Stimulated activated CD4-positive, alpha-beta T cell treated with anti-CD3 and anti-CD28 coated beads, Interleukin-4, amount 100 ng/mL, for 1 hour (primary cell): ENCODE data around the gene MEIS2.
A peak's percentile ranks its signal among the peaks of the same experiment; 100 is the strongest.

Experiments used
- DNase-seq: peaks from one replicate; pipeline ENCODE4 v3.0.0-alpha.2; 2020

MEIS2 gene

DNA sequence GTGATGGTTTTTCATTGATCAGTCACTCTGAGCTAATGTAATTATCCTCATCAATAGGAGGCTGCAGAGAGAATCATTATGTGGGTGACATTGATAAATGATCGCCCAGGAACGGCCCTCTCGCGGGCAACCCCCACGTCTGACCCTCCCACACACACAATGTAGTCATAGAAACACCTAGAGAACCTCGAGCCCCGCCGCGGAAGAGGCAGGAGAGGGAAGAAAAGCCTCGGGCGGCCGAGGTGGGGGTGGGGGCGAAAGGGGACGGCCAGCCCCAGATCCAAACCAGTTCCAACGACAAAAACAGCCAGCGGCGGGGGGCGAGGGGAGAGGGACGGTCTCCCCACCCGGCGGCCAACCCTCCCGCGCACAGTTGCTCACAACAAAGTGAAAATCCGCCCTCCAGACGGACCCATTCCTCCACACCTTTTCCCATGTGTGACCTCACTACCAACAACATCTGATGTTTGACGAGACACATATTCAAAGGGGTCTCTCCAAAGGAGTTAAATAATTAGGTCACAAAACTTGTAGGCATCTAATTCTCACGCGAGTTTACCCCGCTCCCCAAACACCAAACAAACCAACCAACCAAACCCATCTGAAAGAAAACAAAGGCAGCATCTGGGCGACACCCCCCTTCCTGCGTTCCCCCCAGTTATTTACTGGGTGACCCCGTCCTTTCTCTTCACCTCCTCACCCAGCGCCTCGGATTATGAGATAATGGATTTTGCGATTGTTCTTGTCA lies 213.0 kb downstream of the MEIS2 start:
- DNase-seq: no peak

DNA sequence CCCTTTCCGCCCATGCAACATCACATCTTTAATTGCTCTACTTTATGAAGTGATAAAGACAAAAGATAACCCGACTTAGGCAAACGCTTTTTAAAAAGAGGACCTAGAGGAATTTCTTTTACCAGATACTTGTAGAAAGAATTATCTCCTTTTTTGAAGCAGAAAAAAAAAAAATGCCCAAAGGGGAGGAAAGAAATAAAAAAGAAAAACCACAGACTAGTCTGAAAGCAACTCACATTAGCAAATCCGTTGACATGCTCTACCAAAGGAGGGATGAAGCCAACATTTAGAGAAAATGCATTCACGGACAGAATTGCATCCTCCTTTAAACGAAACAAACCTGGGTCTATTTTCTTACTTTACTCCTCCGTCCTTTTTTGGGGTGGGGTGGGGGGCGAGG lies 213.6 kb downstream of the MEIS2 start:
- no peak for DNase-seq

DNA sequence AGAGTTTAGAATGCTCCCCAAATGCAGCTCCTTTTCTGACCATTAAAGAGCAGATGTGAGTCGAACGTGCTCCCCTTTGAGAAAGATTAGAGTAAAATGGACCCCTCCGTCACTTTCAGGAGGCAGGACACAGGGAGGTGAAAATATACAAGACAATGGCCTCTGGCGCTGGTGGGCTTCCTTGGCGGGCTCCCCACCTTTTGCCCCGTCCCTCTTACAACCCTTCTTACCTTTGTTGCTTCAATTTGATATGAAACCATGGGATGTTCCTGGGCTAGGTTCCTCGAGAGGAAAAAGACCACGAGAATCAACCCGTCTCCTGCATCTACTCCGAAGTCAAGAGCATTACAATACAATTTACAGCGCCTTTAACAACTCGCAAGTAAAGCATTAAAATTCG lies 214.2 kb downstream of the MEIS2 start:
- no peak for DNase-seq

DNA sequence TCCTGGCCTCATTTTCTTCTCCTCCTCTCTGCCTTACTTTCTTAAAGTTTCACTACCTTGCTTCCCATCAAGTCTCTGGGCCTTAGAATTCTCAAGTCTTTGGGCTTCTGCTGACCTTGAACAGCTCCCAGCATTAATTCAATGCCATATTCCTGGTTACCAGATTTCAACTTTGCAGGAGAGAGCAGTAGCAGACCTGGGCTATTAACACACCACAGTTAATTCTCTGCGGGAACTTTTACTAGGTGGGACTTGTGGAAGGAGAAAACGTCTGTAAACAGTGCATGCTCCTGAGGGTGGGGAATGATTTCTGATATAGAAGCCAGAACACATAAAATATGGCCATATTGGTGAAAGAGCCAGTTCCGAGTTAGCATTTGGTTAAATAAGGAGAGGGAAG lies 214.6 kb downstream of the MEIS2 start:
- DNase-seq: no peak

DNA sequence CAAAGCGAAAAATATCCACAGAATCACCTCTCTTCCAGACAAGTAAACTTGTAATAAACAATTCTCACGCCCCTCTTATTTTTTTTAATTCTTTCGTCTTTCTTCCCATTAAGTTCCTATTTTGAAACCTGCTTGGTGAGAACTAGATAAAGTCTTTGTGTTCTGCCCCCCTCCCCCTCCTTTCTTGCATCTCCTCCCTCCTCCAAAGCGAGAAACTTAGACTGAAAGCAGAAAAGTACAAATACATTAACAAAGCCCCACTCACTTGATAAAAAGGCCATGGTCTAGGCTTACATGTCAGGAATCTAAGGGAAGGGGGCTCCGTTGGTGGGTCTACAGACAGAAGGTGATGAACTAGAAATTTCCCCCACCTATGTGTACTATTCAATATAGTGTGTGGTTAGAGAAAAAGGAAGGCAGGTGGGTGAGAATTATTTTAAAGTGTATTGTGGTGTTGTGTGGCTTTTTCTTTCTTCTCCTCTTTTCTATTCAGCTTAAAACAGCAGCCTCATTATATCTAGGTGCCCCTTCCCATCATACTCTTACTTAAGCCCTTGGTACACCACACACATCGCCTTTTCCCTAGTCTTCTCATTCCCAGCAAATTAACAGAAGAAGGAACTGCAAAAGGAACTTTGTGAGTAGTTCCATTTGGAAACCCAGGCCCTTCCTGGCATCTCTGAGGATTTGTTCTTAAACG lies 215.3 kb downstream of the MEIS2 start:
- DNase-seq: no peak

DNA sequence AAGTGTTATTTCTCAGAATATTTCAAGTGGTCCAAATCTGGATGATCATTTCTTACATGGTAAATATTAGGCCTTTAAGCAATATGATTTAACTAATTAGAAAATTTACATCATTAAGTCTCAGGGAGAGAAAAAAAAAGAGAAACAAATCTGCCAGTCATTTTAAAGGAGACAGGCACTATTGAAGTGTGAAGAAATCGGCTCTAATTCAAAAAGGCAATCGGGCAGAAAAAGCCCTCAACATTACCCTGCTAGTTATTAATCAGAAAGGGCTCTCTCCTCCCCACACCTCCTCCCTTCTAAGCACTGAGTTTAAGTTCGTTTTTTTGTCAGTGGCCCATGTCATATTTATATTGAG lies 215.9 kb downstream of the MEIS2 start:
- DNase-seq: no peak

DNA sequence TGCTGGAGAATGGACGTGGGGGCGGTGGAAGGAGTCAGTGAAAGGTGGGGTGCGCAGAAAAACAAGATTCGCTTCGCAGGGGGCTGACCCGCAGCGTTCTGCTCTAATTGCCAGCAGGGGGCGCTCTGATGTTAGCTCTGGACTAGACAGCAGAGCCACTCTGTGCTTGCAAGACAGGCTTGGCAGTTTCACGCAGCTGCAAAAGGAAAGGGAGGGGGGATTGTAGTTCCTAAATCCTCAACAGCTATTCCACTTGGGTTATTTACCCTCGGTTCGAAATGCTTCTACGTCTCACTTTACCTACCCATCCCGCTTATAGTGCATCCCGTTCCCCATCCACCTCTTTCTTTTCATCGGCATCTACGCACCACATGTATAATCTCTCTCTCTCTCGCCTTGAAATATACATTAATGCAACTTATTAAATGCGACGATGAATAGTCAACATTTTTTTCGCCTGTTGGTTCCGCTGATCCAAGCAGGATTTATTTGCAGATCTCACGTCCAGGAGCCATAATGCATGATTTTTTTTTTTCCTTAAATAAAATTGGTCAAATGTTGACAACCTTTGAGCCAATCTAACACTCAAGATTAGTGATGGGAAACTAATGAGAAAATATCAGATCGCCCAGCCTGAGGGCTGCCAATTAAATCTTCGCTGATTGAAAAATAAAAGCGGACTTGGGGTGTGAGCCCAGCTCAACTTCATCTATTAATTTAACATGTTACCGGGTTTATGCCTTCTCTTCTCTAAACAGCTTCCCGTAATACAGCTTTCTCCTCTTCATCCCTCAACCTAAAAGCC lies 216.4 kb downstream of the MEIS2 start:
- peak; percentile 54 for DNase-seq

DNA sequence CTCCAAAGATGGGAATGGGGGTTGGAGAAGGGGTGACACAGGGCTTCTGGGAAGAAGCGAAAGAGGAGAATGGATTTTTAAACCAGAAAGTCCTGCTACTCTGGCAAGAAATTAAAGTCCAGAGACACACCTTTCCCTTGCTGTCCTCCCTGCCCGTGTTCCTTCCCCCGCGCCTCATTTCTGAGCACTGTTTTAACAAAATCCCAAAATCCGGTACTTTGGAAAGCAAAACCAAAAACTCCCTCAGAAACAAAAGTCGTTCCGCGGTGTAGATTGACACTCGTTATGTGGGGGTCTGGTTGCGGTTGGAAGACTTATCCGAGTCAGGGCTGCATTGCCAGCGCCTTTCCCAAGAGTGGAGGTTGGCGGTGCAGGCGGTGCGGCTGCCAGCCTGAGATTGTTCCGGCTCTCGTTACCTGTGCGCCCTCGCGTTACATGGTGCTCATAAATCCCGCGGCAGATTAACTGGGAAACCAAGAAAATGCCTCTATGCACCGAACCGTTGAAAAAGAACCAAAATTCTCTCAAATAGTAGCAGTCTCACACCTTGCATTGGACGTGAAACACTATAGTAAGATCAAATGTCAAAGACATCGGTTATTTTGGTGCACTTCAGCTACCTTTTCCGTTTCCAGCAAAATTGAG lies 217.7 kb downstream of the MEIS2 start:
- DNase-seq: no peak

DNA sequence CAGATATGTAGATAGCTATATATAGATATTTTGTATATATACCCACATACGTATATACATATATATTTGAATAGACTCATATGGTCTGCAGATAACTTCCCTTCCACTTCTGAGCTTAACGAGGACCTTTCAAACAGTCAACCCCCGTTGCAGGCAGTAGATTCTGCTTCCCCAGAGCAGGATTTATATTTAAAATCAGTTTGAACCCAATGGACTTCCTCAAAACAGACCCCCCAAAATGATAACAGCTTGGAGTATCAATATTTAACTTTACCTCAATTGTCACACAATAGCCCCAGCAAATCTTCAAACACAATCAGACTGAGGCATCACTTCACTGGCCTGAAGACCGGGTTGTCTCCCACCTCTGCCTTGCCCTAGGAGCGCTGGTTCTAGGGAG lies 218.3 kb downstream of the MEIS2 start:
- DNase-seq: no peak

DNA sequence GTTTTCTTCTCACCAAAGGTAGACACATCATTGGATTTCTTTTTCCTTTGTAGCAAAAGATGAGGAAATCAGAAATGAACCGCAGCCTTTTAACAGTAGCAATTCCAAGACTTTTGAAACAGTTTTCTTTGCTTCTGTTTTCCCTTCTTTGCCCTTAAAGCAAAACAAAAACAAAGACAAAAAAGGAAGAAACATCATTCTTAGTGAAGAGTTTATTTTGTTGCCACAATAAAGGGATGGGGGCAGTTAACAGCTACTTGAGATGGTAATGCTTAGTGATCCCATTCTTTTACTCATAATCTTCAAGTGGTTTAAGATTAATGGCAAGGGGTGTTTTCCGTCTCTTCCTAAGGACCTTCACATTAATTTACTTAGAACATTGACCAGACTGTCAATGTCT lies 218.8 kb downstream of the MEIS2 start:
- DNase-seq: no peak

DNA sequence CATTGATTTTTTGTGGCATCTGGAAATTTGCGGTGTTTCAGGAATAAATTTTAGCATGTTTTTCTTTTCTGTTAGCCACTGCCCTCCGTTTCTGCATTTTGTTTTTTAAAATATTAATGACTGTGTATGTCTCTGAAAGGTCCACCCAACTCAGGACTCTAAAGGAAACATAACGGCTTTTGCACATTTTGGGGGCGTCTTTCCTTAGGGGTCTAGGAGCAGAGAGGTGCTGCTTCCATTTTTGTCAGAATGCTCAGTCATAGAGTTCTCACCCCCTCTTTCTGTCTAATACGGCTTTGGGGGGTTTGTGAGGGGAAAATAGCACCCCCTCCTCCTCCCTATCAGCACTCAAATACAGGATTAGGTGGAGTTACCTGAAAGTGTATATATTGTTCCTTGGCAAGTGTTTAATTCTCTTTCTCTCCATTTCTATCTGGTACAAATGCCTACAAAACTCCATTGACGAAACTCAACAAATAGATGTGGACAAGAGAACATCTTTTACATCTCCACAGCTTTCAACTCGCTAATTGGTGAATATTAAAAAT lies 219.4 kb downstream of the MEIS2 start:
- DNase-seq: no peak

DNA sequence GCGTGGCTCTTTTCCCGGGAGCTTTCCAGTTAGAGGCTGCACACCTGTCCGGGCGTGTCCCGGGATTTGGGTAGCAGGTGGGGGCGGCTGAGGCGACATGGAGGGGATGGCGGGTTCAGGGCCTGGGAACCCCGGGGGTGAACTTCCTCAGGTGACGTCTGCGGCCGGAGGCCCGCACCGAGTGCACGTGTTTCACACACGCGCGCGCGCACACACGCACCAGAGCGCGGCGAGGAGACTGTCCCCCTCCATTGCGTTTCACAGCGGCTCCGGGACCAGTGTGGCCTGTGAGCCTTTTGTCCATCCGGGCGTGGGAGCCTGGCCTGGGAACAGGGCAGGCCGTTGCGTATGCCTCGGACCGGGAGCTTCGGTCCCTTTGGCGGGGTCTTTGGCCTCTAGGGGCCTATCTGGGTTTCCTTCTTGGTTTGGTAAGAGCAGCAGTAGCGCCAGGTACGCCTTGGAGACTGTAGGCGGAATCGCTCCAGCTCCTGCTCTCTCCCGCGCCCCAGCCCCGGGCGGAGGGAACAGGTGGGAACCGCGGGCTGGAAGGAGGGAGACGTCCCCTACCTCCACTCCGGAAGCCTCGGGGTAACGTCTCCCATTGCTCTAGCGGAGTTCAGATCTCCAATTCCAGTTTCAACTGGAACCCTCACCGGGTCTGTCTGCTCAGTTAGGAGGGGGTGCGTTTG lies 220.0 kb downstream of the MEIS2 start:
- DNase-seq: no peak

DNA sequence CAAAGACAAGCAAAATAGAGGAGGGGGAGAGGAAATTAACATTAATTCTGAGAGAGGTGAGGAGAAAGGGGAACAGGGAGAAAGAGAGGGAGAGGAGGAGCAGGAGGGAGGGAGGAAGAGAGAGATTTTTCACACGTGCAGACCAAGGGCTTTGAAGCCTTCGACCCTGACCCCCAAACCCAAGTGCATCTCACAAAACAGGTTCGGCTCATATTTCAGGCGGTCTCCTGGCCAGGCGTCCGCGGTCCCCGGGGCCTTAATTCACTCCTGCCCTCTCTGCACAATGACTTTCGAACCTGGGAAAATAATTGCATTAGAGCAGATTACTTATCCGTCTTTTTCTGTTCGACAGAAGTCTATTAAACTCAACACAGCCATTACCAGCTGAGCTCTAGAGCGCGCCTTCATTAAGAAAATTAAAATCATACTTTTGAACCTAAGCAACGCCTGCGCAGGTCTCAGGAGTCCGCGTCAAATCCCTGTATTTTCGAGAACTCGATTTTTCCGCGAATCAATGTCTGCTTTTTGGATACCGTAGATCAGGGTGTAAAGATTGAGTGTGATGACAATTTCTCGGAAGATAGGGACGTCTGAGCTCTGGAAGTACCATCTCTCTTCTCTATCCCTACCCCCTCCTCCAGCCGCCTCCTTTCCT lies 220.7 kb downstream of the MEIS2 start:
- DNase-seq: no peak

DNA sequence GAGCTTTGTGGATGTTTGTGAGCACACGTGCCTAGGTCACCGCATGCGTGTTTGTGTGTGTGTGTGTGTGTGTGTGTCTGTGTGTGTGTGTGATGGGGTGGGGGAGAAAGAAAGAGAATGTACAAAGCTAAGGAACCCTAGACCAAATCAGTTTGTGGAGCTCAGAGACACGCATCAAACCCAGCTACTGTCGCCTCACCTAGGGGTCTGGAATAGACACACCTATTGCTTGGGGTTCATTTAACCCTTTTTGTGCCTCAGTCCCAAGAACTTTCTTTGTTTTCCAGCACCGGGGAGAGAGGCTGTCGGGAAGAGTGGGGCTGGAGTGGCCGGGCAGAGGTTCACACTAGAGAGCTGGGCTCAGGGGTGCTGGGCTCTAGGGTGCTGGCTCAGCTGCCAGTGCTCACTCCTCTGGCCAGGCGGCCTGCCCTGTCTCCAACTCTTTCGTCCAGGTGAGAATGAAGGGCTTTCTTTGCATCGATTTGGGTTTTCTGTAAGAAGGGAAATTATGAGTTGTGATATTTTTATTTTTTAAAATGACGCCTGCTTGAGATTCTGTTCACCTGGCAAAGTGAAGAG lies 221.6 kb downstream of the MEIS2 start:
- no peak for DNase-seq

DNA sequence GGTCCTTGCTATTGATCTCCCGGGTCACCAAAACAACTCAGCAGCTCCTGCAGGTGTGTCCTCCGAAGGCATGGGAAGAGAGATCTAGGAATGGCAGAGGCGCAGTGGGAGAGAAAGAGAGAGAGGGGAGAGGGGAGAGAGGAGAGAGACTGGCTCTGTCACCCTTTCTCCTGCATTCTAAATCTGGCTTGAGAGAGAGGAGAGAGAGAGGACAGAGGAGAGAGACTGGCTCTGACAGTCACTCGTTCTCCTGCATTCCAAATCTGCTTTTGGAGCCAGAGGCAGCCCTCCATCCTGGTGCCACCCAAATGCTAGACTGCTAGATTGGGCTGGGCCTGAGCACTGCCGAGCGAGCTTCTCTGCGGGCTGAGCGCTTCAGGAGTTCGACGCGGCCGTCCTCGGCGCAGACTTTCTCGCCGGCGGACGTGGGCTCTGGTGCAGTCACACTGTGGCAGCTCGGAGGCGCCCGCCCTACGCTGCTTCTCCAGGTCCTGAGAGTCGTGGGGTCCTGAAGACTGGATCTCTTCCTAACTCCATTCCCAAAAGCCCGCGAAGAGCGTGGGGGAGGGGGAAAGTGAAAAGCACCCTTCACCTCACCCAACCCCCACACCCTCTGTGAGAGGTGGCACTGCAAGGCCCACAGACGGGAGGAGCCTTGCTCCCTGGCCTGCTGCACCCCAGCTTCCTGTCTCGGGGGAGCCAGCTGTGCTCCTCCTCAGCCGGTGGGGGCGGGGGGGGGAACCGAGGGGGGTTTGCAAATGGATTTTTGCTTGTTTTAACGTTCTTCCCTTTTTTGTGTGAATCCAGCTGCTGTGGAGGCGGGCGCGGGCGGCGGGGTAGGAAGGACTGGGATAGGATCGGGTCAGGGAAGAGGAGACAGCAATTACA lies 222.3 kb downstream of the MEIS2 start:
- DNase-seq: no peak

DNA sequence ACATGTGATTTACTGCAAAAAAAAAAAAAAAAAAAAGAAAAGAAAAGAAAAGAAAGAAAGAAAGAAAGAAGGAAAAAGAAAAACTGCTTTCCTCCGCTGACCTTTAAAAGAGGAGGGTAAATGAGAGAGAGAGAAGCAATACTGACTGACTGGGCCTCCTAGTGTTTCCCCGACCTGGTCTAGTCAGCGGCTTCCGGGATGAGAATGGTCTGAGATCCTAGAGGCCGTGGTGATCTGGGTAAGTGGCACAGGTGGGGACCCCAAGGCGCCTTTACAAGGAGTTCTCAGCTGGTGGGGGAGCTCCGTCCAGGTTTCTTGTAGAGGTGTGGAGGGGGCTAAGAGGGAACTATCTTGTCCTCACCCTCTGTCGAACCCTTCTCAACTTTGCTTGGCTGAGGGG lies 223.1 kb downstream of the MEIS2 start:
- no peak for DNase-seq

DNA sequence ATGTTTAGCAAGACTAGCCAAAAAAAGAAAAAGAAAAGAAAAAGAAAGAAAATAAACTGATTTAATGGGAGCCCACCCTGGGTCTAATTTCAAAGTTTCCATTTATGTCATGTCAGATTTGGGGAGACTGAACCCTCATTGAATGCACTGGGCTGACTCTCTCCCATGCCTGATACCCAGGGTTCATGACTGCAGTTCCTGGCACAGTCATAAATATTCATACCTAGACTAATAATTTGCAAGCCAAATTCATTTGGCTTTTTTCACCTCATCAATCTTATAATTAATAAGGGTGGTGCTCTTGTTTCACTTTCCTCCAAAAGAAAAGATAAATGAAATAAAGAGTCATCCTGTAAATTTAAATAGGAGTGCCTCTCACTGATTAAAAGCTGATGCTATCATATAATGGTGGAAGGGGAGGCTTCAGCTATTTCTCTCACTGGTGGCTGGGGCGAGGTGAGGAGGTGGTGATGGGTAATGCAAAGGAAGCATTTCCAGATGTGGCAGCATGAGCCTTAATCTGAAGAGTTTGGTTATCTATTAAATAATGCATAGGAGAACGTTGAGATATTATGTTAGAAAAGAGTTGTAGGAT lies 224.5 kb downstream of the MEIS2 start:
- DNase-seq: no peak

DNA sequence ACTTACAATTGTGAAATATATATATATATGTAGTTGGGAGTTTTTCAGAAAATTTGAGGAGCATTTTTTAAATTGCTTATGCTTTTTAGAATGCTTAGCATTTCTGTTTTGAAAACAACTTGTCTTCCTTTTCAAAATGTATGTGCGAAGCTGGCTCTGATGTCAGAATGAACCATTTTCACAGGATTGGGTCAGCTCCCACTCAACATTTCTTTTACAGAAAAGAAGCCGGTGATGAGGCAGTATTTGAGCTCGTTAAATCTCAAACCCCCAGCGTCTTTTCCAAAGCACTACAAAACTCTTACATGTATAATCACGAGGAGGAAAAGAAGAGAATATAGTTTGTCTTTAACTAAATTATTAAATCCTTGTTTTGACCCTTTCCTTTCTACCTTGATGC lies 225.4 kb downstream of the MEIS2 start:
- DNase-seq: no peak

DNA sequence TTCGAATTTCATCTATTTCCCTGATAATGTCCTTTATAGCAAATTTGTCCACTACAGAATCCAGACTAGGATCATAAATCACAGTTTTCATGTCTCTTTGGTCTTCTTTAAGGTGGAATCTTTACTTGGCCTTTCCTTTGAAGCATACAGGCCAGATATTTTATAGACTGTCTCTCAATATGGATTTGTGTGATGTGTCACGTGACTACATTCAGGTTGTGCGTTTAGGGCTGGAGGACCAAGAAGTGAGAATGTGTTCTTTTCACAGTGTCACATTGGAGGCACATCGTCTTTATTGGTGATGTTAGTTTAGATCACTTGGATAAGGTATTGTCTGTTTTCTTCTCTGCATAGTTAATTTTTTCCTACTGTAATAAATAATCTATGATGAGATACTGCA lies 232.9 kb downstream of the MEIS2 start:
- no peak for DNase-seq

DNA sequence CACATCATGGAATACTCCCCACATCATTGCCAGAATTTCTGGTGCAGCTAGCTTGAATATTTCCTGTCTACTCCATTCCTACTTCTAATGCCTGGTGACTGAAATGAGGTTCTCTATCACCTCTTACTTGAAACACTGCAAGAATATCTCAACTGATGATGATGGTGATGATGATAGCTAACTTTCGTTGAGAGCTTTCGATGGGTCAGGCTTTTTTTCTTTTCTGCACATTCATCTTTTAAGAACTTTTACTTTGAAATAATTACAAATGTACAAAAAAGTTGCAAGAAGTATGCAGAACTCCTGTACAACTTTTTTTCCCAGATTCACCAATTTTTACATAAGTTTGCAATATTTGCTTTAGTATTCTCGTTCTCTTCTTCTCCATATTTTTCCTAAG lies 233.5 kb downstream of the MEIS2 start:
- DNase-seq: no peak
